Fibroblast of mammary gland (primary cell): ENCODE measurements around the gene TTC27.

Source experiments
- DNase-seq: peaks from one replicate; pipeline ENCODE4 v3.0.0-alpha.2; 2010; ENCODE audit warnings: low read depth
- H3K4me3 ChIP-seq: 2 replicates; pipeline ENCODE4 v1.5.1; 2011; ENCODE audit warnings: low read depth, mild to moderate bottlenecking, low read length, moderate library complexity; ENCODE audit not compliant: control insufficient read depth
- TF ChIP-seq, protein P1 (sequence below): conservative IDR thresholded peaks from 2 replicates; pipeline ENCODE4 v1.5.1; 2011; ENCODE audit warnings: low read depth, low read length, inconsistent platforms; ENCODE audit not compliant: control insufficient read depth, insufficient read depth

Gene TTC27

DNA sequence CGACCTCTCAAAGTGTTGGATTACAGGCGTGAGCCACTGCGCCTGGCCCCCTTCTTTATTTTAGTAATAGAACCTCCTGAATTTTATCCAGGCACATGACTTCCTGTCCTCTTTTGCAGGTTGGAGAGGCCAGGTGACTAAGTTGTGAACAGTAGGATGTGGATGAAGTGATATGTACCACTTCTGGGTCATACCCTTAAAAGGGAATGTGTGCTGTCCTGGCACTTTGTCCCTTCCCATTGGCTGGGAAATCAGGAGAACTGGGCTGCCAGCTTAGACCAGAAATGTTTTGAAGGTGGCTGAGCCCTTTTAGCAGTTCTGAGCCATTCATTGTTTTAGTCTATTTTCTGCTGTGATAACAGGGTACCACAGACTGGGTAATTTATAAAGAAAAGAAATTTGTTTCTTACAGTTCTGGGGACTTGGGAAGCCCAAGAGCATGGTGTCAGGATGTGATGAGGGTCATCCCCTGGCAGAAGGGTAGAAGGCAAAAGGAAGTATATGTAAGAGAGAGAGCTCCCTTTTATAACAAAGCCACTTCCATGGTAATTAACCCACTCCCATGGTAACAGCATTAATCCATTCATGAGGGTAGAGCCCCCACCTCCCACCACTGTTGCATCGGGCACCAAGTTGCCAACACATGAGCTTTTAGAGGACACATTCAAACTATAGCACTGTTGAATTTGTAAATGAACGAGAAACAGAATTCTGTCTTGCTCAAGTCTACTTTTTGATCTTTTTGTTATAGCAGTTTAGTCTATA lies 79.1 kb downstream of the TTC27 start:
- no peak overlapping the region for H3K4me3 ChIP-seq
- TF ChIP-seq, protein P1, sequence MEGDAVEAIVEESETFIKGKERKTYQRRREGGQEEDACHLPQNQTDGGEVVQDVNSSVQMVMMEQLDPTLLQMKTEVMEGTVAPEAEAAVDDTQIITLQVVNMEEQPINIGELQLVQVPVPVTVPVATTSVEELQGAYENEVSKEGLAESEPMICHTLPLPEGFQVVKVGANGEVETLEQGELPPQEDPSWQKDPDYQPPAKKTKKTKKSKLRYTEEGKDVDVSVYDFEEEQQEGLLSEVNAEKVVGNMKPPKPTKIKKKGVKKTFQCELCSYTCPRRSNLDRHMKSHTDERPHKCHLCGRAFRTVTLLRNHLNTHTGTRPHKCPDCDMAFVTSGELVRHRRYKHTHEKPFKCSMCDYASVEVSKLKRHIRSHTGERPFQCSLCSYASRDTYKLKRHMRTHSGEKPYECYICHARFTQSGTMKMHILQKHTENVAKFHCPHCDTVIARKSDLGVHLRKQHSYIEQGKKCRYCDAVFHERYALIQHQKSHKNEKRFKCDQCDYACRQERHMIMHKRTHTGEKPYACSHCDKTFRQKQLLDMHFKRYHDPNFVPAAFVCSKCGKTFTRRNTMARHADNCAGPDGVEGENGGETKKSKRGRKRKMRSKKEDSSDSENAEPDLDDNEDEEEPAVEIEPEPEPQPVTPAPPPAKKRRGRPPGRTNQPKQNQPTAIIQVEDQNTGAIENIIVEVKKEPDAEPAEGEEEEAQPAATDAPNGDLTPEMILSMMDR, result no peak
- DNase-seq, result no peak

DNA sequence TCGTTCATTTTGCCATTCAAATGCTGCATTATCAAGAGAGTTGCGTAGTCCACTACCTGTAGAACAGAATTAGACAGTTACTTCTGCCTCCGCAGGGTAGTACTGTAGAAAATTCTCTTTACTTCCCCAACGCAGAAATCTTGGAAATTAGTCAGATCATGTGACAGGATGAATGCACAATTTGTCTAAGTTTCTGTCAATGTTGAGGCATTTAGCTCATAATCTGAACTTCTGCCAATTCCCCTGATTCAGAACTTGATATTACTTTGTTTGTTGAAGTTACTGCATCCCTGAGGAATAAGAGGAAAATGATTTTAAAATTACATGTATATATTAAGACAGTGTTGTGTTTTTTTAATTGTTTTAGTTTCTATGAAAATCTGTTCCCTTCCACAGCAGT lies 83.4 kb downstream of the TTC27 start:
- DNase-seq, result peak; percentile 94
- TF ChIP-seq, protein P1, result no peak
- H3K4me3 ChIP-seq, result no peak overlapping the region

DNA sequence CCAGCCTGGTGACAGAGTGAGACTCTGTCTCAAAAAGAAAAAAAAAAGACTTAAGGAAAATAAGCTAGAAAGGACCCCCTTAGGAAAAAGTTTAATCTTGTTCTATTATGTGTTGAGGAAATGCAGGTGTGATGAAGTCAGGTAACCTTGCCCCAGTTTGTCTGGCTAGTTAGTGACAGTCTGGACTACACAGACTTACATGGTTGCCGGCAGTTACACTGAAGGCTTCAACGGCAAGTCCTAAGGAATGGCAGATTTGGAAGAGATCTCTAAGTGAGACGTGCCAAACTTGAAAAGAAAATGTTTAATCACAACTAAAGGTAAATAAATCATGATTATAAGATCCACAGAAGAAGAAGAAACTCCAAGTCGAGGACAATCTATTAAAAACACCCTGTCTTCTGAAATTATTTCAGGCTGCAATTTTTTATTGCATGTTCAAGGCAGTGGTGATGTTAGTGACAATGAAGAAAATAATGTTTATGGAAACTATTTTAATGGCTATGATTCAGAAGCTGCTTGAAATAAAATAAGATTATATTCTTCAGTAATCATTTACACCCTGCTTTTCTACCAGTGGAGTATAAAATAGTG lies 84.2 kb downstream of the TTC27 start:
- H3K4me3 ChIP-seq, result no peak overlapping the region
- DNase-seq, result no peak
- TF ChIP-seq, protein P1, result no peak

DNA sequence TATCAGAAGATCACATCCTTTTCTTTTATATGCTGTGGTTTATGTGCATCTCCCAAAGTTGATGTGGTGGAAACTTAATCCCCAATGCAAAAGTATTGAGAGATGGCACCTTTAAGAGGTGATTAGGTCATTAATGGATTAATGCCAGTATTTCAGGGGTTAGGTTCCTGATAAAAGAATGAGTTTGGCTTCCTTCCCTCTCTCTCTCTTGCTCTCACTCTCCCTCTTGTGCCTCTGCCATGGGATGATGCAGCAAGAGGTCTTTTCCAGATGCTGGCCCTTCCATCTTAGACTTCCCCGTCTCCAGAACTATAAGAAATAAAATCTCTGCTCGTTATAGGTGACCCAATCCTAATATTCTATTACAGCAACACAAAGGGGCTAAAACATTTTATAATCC lies 85.0 kb downstream of the TTC27 start:
- peak; percentile 54 for DNase-seq
- TF ChIP-seq, protein P1, result no peak
- no peak overlapping the region for H3K4me3 ChIP-seq

DNA sequence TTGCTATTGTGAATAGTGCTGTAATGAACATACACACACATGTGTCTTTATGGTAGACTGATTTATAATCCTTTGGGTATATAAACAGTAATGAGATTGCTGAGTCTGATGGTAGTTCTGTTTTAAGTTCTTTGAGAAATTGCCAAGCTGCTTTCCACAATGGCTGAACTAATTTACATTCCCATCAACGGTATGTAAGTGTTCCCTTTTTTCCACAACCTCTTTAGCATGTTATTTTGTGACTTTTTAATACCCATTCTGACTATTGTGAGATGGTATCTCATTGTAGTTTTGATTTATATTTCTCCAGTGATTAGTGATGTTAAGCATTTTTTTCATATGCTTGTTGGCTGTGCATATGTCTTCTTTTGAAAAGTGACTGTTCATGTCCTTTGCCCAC lies 86.7 kb downstream of the TTC27 start:
- H3K4me3 ChIP-seq, result no peak overlapping the region
- TF ChIP-seq, protein P1, result no peak
- DNase-seq, result no peak

DNA sequence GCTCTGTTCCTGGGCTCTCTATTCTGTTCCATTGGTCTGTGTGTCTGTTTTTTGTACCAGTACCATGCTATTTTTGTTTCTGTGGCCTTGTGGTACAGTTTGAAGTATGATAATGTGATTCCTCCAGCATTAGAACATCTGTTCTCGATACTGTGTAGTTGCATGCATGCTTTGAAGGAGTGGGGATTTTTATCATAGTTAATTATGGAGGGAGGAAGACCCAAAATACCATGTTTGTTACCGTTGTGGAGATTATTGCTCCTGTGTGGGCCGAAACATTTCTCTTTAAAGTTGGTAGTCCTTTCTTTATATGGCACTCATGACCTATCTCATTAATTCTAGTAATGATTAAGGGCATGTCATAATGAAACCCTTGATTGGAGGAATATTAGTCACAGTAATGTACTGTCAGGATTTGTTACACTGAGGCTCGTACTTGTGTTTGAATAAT lies 87.6 kb downstream of the TTC27 start:
- no peak for DNase-seq
- TF ChIP-seq, protein P1, result no peak
- H3K4me3 ChIP-seq, result no peak overlapping the region
